Neural progenitor cell (in vitro differentiated cells): ENCODE data around the gene PCTP. TPM values are rescaled to one million over a fixed set of nuclear protein-coding genes. Genes with fewer than 3 reads are reported as not detected.
A peak's percentile ranks its signal among the peaks of the same experiment; 100 is the strongest.

Experiments
- DNase-seq: peaks from one replicate; pipeline ENCODE4 v3.0.0-alpha.2; 2016; ENCODE audit warnings: low spot score
- H2AFZ ChIP-seq: fragments of 200-600 bp; sonication (generic); replicated peaks from 2 replicates; pipeline ENCODE4 v1.6.1; 2016; ENCODE audit warnings: antibody characterized with exemption
- H3F3A ChIP-seq: fragments of 200-600 bp; sonication (generic); 2 replicates; pipeline ENCODE4 v1.6.1; 2016; ENCODE audit warnings: antibody characterized with exemption, low read depth
- H3K27ac ChIP-seq: fragments of 200-600 bp; sonication (generic); 2 replicates; pipeline ENCODE4 v1.5.1; 2016; ENCODE audit warnings: mild to moderate bottlenecking
- H3K27me3 ChIP-seq: fragments of 200-600 bp; sonication (generic); 2 replicates; pipeline ENCODE4 v1.6.1; 2016; ENCODE audit warnings: mild to moderate bottlenecking, moderate library complexity
- H3K36me3 ChIP-seq: fragments of 200-600 bp; sonication (generic); 2 replicates; pipeline ENCODE4 v1.5.1; 2016
- H3K4me1 ChIP-seq: fragments of 200-600 bp; sonication (generic); 2 replicates; pipeline ENCODE4 v1.6.1; 2016; ENCODE audit warnings: mixed run types
- H3K4me2 ChIP-seq: fragments of 200-600 bp; sonication (generic); 2 replicates; pipeline ENCODE4 v1.6.1; 2016
- H3K4me3 ChIP-seq: fragments of 200-600 bp; sonication (generic); 2 replicates; pipeline ENCODE4 v1.5.1; 2016
- H3K79me2 ChIP-seq: fragments of 200-600 bp; sonication (generic); 2 replicates; pipeline ENCODE4 v1.6.1; 2016; ENCODE audit warnings: low read depth
- H3K9ac ChIP-seq: fragments of 200-600 bp; sonication (generic); 2 replicates; pipeline ENCODE4 v1.6.1; 2016
- H3K9me3 ChIP-seq: fragments of 200-600 bp; sonication (generic); 2 replicates; pipeline ENCODE4 v1.5.1; 2016; ENCODE audit warnings: low read depth
- H4K20me1 ChIP-seq: fragments of 200-600 bp; sonication (generic); 2 replicates; pipeline ENCODE4 v1.6.1; 2016; ENCODE audit warnings: low read depth
- H3K27ac Mint-ChIP-seq: 3 replicates; pipeline ENCODE4 v1.8.0; 2021; ENCODE audit warnings: mixed read lengths
- H3K27me3 Mint-ChIP-seq: 2 replicates; pipeline ENCODE4 v1.8.0; 2022; ENCODE audit warnings: low read depth, mild to moderate bottlenecking, inconsistent platforms, moderate library complexity, mixed read lengths; ENCODE audit not compliant: insufficient read depth
- H3K36me3 Mint-ChIP-seq: 3 replicates; pipeline ENCODE4 v1.8.0; 2021; ENCODE audit warnings: mixed read lengths
- H3K4me1 Mint-ChIP-seq: 3 replicates; pipeline ENCODE4 v1.8.0; 2021; ENCODE audit warnings: mixed read lengths
- H3K4me3 Mint-ChIP-seq: 3 replicates; pipeline ENCODE4 v1.8.0; 2021; ENCODE audit warnings: mild to moderate bottlenecking, moderate library complexity, mixed read lengths
- H3K9me3 Mint-ChIP-seq: 3 replicates; pipeline ENCODE4 v1.8.0; 2020; ENCODE audit warnings: mixed read lengths
- EZH2 ChIP-seq: fragments of 200-600 bp; sonication (generic); IDR thresholded peaks from 2 replicates; pipeline ENCODE4 v1.6.1; 2017; ENCODE audit warnings: antibody characterized with exemption, mild to moderate bottlenecking, moderate library complexity
- EZH2phosphoT487 ChIP-seq: fragments of 200-600 bp; sonication (generic); IDR thresholded peaks from 2 replicates; pipeline ENCODE4 v1.6.1; 2017; ENCODE audit warnings: antibody characterized with exemption
- total RNA-seq: library from RNA; depleted of rRNA; stranded (reverse); fragments of >200 nt; gene quantifications from 2 replicates; pipeline ENCODE4 v1.2.3, GENCODE V29; 2015; ENCODE audit warnings: low replicate concordance
- TF ChIP-seq, protein P1 (sequence below): fragments of 200-600 bp; sonication (generic); IDR thresholded peaks from 2 replicates; pipeline ENCODE4 v1.5.1; 2017; ENCODE audit warnings: antibody characterized with exemption, mild to moderate bottlenecking

Gene PCTP
- total RNA-seq, 1 donor from 2014 or later, result 26.5 TPM

DNA sequence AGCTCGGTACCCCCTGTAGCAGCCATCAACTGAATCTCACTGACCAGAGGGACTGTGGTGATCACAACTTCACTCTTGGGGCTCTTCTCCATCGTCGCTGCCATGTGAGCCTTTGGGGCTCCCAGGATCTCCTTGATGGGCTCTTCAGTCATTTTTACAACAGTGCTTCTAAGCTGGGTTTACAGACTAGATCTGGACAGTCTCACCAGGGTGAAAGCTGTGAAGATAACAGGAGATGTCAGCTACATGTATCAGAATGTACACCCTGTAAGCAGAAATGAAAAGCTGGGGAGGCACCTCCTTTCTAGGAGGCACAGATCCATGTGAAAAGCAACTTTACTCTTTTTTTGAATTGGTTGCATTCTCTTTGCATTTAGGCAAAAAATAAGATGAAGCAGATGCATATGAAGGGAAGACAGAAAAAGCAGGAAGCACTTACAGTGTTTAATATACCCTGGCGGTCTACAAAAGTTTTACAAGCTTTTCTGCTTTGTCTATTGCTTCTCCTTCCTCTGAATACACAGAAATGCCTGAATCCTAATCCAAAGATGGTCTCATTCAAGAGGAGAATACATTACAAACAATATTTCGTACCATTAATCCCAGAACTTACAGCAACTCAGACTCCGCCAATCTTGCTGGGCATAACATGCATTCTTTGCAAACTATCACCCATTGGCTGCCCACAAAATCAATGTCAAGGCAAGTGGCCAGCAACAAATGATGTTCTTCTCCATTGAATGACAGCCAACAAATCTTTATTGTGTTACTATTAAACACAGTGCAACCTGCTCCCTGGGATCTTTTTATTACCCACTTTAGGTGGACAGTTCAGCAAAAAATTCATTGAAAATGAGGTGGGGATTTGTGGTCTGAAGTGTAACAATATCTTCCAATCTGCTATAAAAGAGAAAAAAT lies 29.7 kb upstream of the PCTP start:
- TF ChIP-seq, protein P1, sequence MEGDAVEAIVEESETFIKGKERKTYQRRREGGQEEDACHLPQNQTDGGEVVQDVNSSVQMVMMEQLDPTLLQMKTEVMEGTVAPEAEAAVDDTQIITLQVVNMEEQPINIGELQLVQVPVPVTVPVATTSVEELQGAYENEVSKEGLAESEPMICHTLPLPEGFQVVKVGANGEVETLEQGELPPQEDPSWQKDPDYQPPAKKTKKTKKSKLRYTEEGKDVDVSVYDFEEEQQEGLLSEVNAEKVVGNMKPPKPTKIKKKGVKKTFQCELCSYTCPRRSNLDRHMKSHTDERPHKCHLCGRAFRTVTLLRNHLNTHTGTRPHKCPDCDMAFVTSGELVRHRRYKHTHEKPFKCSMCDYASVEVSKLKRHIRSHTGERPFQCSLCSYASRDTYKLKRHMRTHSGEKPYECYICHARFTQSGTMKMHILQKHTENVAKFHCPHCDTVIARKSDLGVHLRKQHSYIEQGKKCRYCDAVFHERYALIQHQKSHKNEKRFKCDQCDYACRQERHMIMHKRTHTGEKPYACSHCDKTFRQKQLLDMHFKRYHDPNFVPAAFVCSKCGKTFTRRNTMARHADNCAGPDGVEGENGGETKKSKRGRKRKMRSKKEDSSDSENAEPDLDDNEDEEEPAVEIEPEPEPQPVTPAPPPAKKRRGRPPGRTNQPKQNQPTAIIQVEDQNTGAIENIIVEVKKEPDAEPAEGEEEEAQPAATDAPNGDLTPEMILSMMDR, result no peak
- TF ChIP-seq EZH2phosphoT487, result no peak
- no peak for TF ChIP-seq EZH2
- Mint-ChIP-seq H3K27ac (no peak overlapping the region), H3K4me3 (no peak overlapping the region), H3K27me3 (peaks cover 2% of the 10 kb centered on the region), H3K9me3 (no peaks in the 10 kb centered on the region), H3K4me1 (peaks cover 29% of the 10 kb centered on the region), H3K36me3 (no peaks in the 10 kb centered on the region)
- no peaks in the 10 kb centered on the region for H3K79me2 ChIP-seq
- H4K20me1 ChIP-seq, result no peaks in the 10 kb centered on the region
- no peak overlapping the region for H3K4me2 ChIP-seq
- no peak overlapping the region for H3K4me3 ChIP-seq
- no peak overlapping the region for H3K27ac ChIP-seq
- H3K36me3 ChIP-seq, result no peaks in the 10 kb centered on the region
- H3K9me3 ChIP-seq, result no peaks in the 10 kb centered on the region
- H3K27me3 ChIP-seq, result no peaks in the 10 kb centered on the region
- H3F3A ChIP-seq, result peaks cover 7% of the 10 kb centered on the region
- H3K9ac ChIP-seq, result no peak overlapping the region
- peaks cover 29% of the 10 kb centered on the region for H3K4me1 ChIP-seq
- DNase-seq, result no peak
- H2AFZ ChIP-seq, result no peak overlapping the region

DNA sequence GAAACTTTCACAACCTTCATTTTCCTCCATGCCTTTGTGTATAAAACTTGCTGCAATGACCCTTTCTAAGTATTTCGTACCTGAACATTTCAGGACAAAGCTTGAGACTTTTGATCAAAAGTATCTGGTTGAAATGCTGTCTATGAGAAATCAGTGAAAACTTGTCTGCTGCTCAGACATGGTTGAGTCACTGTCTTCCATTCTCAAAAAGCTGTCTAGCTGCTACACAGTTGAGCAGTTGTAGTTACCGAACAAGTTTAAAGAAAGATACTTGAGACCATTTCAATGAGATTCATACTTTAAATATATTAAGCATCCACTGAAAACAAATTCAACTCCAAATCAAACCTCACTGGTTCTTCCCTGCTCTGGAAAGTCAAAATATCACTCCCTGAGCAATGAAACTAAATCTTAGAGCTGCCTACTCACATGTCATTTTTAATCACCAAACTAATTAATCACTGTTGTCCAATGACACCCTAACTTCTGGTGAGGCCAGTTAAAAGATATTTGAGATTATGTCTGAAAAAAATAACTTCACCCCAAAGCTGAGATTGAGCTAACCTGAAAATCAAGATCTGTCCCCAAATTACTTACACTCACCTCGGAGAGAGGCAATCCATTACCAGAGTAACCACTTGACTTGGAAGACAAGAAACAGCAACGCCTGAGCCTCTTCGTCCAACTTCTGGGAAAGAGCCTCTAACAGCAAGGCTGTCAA lies 28.7 kb upstream of the PCTP start:
- H3K4me1 ChIP-seq, result peaks cover 29% of the 10 kb centered on the region
- Mint-ChIP-seq H3K36me3 (no peaks in the 10 kb centered on the region), H3K4me3 (peak overlapping the region; percentile 78), H3K27me3 (peaks cover 2% of the 10 kb centered on the region), H3K9me3 (no peaks in the 10 kb centered on the region), H3K4me1 (peaks cover 32% of the 10 kb centered on the region), H3K27ac (no peak overlapping the region)
- no peak overlapping the region for H3K9ac ChIP-seq
- no peak for DNase-seq
- no peaks in the 10 kb centered on the region for H3K9me3 ChIP-seq
- peak overlapping the region; percentile 93 for H2AFZ ChIP-seq
- H4K20me1 ChIP-seq, result no peaks in the 10 kb centered on the region
- peak overlapping the region; percentile 36 for H3K4me3 ChIP-seq
- H3K4me2 ChIP-seq, result peak overlapping the region; percentile 77
- H3K36me3 ChIP-seq, result no peaks in the 10 kb centered on the region
- no peaks in the 10 kb centered on the region for H3K79me2 ChIP-seq
- H3K27ac ChIP-seq, result no peak overlapping the region
- H3F3A ChIP-seq, result peaks cover 7% of the 10 kb centered on the region
- TF ChIP-seq, protein P1, result no peak
- TF ChIP-seq EZH2phosphoT487 (no peak), EZH2 (no peak)
- no peaks in the 10 kb centered on the region for H3K27me3 ChIP-seq

DNA sequence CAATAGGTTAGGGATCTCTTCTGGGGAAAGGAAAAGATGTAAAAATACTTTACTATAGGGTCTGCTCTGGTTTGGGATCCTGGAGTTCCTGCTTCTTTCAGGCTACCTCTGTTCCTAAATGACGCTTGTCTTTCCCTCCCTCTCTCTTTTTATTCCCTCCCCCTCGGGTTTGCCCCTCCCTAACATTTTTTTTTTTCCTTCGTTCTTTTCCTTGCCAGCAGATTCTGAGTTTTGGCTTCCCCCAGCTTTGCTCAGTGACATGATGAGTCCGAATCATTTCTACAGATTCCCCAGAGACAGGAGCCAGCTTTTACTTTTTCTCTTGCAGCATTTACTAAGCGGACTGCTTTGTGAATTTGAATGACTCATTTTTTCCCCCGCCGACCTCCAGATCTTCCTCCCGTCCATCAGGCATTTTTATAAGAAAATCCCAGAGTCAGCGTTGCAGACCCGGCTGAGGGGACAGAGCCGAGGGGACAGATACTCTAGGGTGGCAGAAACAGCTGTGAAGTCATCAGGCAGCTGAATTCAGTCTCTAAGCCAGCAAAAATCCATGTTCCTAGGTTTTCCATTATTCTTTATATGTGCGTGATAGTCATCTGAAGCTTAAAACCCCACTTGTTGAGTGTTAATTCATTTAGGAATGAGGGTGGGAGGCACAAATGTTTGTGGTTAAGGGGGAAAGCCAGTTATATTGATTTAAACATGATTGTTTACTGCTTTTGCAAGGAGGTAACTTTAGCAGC lies 27.9 kb upstream of the PCTP start, which contains the start of gene TMEM100:
Gene TMEM100 (minus strand): TSS at position 123 of the 746 bp plus-strand sequence. CDS start 1,794 bp downstream, outside the sequence.
- peaks cover 26% of the 10 kb centered on the region for H3K4me1 ChIP-seq
- H3K9ac ChIP-seq, result no peak within 1 kb of the TSS
- no peaks in the 10 kb centered on the region for H3K9me3 ChIP-seq
- TF ChIP-seq EZH2 (no peak), EZH2phosphoT487 (no peak)
- TF ChIP-seq, protein P1, result no peak
- H3F3A ChIP-seq, result peaks cover 7% of the 10 kb centered on the region
- H3K27me3 ChIP-seq, result no peaks in the 10 kb centered on the region
- DNase-seq, result no peak
- peaks cover 32% of the 10 kb centered on the region for H3K4me1 Mint-ChIP-seq
- no peaks in the 10 kb centered on the region for H3K36me3 ChIP-seq
- peak within 1 kb of the TSS; percentile 77 for H3K4me2 ChIP-seq
- H3K27ac ChIP-seq, result no peak within 1 kb of the TSS
- peaks cover 2% of the 10 kb centered on the region for H3K27me3 Mint-ChIP-seq
- H2AFZ ChIP-seq, result peak within 1 kb of the TSS; percentile 93
- peak within 1 kb of the TSS; percentile 78 for H3K4me3 Mint-ChIP-seq
- H3K79me2 ChIP-seq, result no peaks in the 10 kb centered on the region
- no peaks in the 10 kb centered on the region for H3K9me3 Mint-ChIP-seq
- no peaks in the 10 kb centered on the region for H4K20me1 ChIP-seq
- H3K4me3 ChIP-seq, result peak within 1 kb of the TSS; percentile 36
- H3K27ac Mint-ChIP-seq, result peak within 1 kb of the TSS; percentile 52
- H3K36me3 Mint-ChIP-seq, result no peaks in the 10 kb centered on the region
